Measurements from ENCODE around the gene KIF16B.

The KIF16B gene, protein sequence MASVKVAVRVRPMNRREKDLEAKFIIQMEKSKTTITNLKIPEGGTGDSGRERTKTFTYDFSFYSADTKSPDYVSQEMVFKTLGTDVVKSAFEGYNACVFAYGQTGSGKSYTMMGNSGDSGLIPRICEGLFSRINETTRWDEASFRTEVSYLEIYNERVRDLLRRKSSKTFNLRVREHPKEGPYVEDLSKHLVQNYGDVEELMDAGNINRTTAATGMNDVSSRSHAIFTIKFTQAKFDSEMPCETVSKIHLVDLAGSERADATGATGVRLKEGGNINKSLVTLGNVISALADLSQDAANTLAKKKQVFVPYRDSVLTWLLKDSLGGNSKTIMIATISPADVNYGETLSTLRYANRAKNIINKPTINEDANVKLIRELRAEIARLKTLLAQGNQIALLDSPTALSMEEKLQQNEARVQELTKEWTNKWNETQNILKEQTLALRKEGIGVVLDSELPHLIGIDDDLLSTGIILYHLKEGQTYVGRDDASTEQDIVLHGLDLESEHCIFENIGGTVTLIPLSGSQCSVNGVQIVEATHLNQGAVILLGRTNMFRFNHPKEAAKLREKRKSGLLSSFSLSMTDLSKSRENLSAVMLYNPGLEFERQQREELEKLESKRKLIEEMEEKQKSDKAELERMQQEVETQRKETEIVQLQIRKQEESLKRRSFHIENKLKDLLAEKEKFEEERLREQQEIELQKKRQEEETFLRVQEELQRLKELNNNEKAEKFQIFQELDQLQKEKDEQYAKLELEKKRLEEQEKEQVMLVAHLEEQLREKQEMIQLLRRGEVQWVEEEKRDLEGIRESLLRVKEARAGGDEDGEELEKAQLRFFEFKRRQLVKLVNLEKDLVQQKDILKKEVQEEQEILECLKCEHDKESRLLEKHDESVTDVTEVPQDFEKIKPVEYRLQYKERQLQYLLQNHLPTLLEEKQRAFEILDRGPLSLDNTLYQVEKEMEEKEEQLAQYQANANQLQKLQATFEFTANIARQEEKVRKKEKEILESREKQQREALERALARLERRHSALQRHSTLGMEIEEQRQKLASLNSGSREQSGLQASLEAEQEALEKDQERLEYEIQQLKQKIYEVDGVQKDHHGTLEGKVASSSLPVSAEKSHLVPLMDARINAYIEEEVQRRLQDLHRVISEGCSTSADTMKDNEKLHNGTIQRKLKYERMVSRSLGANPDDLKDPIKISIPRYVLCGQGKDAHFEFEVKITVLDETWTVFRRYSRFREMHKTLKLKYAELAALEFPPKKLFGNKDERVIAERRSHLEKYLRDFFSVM (N-terminal part only)

DNA sequence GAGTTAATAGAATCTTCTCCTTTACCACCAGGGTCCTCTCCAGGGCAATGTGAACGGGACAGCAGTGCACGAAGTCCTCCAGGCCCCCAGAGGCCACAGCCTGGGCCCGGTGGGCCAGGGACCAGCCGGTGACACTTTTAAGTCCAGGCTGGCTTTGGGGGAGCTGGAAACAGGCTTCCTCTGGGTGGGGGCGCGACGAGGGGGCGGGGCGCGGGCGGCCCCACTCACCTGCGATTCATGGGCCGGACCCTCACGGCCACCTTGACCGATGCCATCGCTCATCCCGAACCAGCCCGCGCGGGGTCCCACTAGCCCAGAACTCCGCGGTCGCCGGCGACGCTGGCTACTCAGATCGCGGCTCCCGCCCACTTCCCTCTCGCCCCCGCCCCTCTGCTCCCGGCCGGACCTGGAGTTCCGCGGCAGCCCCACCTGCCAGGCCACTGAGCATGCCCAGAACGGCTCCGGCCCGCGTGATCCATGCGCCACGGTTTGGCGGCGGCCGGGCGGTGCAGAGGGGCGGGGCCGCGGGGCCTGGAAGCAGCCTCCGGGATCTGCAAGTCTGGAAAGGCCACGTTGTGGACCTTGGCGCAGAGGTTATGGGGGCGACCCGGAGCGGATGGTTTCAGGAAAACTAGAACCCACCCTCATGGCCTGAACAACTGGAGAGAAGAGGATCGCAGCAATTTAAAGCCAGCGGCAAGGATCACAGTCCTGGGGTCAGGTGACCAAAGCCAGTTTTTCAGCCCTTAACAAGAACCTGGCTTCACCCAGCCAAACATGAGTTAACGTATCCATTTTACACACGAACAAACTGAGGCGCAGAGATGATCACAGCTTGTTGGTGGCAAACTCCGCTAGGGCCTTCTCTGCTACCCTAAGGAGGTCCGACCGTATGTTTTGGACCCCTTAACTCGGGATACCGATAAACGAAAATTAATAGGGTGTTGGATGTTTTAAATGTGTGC lies at the start of gene KIF16B:
Gene KIF16B, minus strand, starts transcription at position 448 of the 965 bp plus-strand sequence. Its CDS starts 173 bp downstream, at position 275.
- peak; percentile 70 to 81 for DNase-seq (ENCODE audit: low read depth in 1 of 2, low spot score in 1 of 2)

DNA sequence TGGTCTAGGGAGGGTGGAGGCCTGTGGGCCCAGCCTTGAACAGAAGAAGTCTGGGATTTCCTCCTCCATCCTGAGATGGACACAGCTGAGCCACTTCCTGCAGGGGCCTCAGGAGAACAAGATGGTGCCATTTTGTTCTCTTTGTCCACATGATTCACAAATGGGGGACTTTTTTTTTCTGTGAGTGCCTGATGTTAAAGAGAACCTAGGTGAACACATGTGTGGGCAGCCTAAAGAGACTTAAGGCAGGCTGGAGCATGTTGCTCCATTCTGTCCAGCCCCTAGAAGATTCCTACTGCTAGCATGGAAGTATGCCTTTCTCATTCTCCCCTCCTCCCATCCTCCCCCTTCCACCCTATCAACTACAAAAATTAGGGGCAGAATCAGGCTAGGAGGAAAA lies 49.3 kb upstream of the KIF16B start:
- no peak for DNase-seq (ENCODE audit: low read depth in 1 of 2, low spot score in 1 of 2)

DNA sequence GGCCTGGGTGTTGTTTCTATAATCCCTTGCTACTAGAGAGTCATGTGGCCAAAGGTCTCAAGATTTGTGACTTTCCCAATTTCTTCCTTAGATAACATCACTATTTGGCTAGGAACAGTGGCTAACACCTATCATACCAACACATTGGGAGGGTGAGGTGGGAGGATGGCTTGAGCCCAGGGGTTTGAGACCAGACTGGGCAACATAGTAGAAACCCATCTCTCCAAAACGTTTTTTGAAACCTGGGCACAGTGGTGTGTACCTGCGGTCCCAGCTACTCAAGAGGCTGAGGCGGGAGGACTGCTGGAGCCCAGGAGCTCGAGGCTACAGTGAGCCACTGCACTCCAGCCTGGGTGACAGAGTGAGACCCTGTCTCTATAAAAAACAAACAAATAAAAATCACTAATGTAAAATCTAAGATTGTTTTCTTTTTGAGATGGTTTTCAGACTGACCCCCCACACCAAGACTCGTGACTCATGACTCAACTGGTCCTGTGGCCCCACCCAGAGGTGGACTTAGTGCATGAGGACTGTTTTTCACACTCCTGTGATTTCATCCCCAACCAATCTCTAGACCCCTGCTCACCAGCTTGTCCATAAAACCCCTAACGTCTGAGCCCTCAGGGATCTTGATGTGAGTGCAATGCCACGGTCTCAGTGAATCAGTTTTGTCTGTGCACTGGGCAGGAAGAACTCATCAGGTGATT lies 48.3 kb upstream of the KIF16B start:
- DNase-seq (ENCODE audit: low read depth in 1 of 2, low spot score in 1 of 2), result no peak

DNA sequence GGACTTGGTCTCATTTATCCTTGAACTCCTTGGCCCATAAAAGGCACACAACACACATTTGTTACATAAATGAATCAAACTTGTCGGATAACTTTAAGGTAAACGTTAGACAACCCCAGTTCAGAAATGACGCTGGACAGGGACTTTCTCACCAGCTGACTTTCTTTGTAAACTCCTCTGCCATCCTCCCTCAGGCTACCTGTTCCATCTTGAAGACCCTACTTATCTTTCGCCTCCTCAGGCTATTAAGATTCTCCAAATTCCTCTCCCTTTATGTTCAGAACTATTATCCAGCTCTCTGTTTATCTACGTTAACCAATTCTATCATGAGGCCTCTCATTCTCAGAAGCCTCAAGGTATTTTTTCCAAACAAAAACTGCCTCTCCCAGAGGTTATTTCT lies 47.7 kb upstream of the KIF16B start:
- no peak for DNase-seq (ENCODE audit: low read depth in 1 of 2, low spot score in 1 of 2)

DNA sequence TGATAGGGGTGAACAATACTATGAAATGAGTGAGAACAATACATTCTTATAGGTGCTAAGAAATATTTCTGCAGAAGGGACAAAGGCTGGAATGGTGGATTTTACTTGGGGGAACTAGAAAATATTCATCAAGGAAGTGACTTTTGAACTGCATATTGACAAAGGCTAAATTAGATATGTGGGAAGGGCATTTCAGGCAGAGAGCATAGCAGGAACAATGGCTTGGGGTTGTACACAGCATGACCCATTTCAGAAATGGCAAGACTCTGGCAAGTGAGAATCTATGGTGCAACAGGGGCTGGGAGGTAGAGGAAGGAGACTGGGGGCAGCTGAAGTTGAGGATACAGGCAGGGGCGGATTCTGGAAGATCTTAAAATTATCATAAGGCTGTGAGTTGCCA lies 46.7 kb upstream of the KIF16B start:
- DNase-seq (ENCODE audit: low read depth in 1 of 2, low spot score in 1 of 2), result no peak

DNA sequence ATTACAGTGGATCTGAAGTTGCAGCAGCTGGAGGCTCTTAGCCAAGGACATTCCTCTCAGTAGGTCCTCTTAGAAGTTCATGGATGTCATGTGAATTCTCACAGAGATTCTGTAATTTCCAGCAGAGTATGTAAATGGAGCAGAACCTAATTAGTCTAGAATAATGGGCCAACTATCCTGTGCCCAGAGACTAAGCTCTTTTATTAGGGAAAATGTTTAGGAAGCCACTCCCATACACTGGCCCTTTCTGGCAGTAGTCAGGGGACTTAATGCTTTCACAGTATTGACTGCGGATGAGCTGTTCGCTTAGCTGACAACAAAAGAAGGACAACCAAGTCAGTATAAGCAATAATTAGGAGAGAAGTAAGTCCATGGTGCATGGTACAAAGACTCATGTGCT lies 43.8 kb upstream of the KIF16B start:
- no peak for DNase-seq (ENCODE audit: low read depth in 1 of 2, low spot score in 1 of 2)

DNA sequence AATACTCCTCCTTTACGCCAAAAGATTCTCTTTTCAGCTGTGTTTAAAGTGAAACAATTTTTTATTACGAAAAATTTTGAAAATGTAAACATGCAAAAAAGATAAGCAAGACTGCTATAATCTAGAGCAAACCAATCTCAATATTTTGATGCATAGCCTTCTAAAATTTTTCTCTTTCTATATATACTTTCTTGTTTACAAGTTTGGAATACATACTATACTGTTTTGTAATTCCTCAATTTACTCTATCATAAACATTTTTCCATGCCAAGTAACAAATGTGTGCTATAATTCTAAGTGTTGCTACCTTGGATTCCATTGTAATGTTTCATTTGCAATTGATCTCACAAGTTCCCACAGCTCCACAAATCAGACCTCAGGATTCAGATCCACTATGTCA lies 43.1 kb upstream of the KIF16B start:
- no peak for DNase-seq (ENCODE audit: low read depth in 1 of 2, low spot score in 1 of 2)

DNA sequence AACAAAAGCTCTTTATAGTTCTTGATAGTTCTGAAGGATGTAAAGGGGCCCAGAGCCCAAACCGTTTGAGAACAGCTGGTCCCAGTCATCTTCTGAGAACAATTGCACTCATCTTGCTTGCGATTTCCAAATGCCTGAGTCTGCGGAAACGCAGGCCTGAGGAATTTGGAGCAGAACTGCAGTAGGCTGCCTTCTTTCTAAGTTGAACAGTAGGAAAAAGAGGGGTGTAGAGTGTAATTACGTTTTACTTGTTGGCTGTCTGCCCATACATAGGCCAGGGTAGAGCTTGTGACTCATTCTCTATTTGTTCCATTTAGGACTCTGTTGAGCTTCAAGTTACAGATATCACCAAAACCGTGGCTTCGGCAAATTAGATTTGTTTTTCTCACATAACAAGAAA lies 42.0 kb upstream of the KIF16B start:
- DNase-seq (ENCODE audit: low read depth in 1 of 2, low spot score in 1 of 2), result no peak

DNA sequence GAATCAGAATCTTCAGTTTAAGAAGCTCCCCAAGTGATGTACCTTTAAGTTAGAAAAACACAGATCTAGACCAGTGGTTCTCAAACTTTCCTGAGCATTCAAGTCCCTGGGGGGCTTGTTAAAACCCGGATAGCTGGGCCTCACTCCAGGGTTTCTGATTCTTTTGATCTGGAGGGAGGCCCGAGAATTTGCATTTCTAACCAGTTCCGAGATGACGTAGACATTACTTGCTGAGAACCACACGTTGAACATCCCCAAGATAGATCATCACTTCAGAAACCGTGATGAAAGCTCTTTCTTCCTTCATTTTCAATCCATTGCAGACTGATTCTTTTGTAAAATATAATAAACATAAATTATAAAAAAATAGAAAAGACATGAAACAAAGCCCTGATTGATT lies 40.7 kb upstream of the KIF16B start:
- DNase-seq (ENCODE audit: low read depth in 1 of 2, low spot score in 1 of 2), result no peak

DNA sequence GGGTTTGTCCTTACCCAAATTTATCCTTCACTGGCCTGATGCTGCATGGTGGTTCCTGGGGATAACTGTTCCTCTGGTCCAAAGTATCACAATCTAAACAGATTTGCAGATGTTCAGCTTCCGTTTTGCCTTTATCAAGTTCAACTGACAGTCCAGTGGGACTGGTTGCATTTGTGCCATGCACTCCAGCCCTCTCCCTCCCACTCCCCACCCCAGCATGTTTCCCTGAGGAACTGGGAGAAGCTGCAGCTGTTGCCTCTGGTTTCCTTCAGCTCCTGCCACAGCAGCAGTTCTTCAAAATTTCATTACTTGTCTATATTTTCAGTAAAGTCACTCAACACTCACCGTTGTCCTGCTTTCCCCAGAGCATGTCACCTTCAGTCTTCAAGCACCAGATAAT lies 39.5 kb upstream of the KIF16B start:
- no peak for DNase-seq (ENCODE audit: low read depth in 1 of 2, low spot score in 1 of 2)

DNA sequence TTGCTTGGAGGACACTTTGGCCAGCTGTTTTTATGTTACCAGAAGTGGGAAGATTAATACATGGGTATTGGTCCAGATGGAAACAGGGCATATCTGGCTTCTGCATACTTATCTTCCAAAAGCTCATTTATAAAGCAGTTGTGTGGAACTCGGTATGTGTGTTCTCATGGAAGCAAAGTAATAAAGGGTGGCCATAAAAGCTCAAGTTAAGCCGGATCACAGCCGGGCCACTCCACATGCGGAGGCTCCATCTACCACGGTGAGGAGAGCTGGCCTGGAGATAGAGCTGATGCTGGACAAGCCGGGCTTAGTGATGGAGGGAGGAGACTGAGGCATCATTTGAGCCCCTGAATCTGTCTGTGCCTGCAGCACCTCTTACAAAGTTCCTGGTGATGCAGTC lies 38.6 kb upstream of the KIF16B start:
- DNase-seq (ENCODE audit: low read depth in 1 of 2, low spot score in 1 of 2), result no peak

DNA sequence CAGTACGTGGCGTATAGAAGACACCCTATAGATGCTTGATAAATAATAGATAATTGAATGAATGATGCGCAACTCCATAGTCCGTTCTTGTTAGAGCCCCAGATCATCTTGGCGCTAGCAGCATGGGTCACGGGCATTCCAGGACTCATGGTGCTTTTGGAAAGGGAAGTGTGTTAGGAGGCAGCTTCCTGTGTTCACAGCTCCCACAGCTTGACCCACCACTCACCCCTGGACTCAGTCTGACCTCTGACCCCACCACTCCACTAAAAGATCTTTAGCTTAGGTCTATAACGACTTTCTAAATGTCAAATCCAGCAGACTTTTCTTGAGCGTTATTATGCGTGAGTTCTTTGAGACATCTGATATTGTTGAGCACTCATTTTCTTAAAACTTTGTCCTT lies 35.8 kb upstream of the KIF16B start:
- DNase-seq (ENCODE audit: low read depth in 1 of 2, low spot score in 1 of 2), result no peak

DNA sequence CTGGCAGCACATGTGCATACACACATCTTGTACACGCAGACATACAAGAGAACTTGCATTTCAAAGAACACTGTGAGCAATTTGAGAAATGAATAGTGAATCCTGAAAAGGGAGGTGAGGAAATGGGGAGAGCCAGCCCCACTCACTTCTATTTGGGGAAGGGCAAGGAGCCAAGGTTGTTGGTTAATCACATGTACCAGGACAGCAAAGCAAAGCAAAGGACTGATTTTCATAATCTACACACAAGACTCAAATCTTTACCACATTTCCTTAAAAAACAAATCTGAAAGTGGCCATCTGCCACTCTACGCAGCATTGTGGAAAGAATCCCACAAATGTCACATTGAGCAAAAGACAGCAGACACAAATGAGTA lies 35.0 kb upstream of the KIF16B start:
- DNase-seq (ENCODE audit: low read depth in 1 of 2, low spot score in 1 of 2), result no peak

DNA sequence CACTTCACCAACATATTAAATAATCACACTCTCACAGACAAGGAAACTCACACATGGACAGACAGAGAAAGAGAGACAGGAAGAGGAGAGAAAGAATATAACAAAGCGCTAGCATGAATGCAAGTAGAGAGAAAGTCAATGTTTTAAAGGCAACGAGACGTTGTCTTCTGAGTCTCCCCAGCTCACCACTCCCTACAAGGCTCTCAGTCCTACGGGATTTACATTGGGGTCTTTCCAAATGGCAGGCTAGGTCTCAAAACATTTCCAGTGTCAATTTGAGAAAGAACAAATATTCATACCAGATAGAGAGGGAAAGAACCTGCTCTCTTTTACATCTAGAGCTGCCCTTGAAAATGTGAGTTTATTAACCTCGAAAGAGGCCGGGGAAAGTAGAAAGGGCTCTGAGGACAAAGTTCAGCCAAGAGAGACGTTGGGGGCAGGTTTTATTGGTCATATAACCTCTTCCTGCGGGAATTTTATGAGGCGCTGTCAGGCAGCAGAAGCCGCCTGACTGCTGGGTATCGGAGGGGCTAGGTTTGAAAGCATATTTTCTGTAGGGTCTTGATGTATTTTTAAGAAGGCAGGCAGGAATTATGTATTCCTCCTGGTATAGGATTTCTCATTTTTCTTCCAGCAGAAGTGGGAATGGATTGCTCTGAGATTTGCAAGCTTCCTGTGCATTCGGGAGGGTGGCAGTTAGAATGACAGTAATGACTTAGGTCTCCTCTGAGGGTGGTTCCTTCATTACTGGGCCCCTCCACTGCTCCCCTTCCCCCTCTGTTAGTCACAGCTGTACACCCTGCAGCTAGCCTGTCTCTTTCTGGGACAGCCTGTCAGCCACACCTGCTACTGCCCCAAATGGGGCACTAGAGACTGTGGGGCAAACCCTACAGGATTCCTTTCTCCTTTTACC lies 34.4 kb upstream of the KIF16B start:
- DNase-seq (ENCODE audit: low read depth in 1 of 2, low spot score in 1 of 2), result no peak

DNA sequence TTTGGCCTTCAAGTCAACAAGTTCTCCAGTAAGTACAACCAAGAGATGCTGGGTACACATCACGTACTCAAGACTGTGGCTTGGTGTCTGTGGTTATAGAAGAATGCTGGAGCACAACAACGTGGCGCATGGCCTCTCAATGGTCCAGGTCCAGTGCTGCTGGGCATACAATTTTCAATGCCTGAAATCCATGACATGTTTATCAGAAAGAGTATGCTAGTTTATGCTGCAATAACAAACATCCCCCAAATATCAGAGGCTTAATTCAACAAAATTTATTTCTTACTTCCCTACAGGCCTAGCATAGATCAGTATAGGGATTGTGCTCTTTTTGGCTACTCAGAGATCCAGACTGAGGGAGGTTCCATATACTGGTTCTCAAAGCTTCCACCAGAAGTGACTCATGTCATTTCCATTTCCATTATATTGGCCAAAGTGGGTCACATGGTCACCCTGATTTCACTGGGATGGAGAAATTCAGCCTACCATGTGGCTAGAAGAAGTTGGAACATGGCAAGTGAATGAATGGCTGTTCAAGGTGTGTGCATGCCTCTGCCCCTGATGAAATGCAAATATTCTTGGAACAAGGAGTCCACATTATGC lies 33.3 kb upstream of the KIF16B start:
- DNase-seq (ENCODE audit: low read depth in 1 of 2, low spot score in 1 of 2), result no peak

DNA sequence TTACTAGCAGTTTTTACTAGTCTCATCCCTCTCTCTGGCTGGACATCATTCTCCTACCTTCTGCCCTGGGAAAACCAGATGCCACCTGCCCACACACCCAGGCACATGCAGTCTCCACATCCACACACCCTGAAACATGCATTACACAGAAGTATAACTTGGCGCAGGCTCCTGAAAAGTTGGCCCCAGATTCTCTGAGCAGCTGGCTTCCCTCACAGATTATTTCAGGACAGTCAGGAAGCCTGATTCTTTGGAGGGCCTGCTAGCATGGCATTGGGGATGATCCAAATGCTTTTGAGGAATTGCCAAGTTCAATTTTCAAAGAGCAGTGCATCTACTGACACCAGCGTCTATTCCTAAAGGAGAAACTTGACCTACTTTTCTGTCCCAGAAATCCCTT lies 27.8 kb upstream of the KIF16B start:
- DNase-seq (ENCODE audit: low read depth in 1 of 2, low spot score in 1 of 2), result no peak

DNA sequence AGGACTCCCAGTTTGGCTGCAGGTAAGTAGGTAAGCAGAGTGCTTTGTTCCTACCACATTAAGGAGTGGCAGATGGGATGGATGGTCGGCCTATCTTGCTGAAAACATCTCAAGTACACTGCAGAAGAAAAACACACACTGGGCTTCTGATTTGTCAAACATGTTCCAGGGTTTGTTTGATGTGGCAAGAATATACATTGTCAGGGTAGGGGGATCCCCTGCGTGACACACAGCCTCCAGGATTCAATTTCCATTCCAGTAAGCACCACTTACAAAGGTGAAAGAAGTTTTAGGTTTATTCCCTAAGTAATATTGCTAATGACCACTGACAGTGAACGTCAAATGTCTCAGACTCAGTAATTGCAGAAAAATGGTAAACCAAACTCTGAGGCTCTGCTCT lies 26.0 kb upstream of the KIF16B start:
- no peak for DNase-seq (ENCODE audit: low read depth in 1 of 2, low spot score in 1 of 2)

DNA sequence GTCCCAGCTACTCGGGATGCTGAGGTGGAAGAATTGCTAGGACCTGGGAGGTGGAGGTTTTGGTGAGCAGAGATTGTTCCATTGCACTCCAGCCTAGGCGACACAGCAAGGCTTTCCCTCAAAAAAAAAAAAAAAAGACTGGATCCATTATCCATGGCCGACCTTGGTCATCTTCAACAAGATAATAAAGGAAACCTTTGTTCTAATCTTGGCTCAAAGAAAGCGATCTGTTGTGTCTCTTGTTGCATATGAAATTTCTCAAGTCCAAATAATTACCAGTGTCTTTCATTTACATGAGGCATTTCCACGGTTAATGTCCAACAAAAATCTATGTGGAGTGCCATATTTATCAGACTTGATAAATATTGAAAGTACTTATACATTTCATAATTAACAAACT lies 23.7 kb upstream of the KIF16B start:
- DNase-seq (ENCODE audit: low read depth in 1 of 2, low spot score in 1 of 2), result no peak
